K562 (cell line): ENCODE data around the gene SKIC8. TPM values are rescaled to one million over a fixed set of nuclear protein-coding genes. Genes with fewer than 3 reads are reported as not detected.

Source experiments
- DMBX1 ChIP-seq: fragments of 250-450 bp; sonication (Bioruptor Pico); IDR thresholded peaks from 2 replicates; pipeline ENCODE4 v1.8.0; 2022; ENCODE audit warnings: inconsistent platforms, mild to moderate bottlenecking, moderate library complexity, borderline replicate concordance
- EP300 ChIP-seq: IDR thresholded peaks from 2 replicates; pipeline ENCODE4 v1.6.1; 2012; ENCODE audit warnings: low read length, improper control_type of control experiment
- EZH2 ChIP-seq: IDR thresholded peaks from 2 replicates; pipeline ENCODE4 v1.6.1; 2012; ENCODE audit warnings: low read depth, mild to moderate bottlenecking, inconsistent platforms, low read length, borderline replicate concordance
- GTF2A2 ChIP-seq: IDR thresholded peaks from 2 replicates; pipeline ENCODE4 v1.6.1; 2016; ENCODE audit warnings: mild to moderate bottlenecking, missing genetic modification characterization, missing compliant biosample characterization
- HCFC1 ChIP-seq: IDR thresholded peaks from 2 replicates; pipeline ENCODE4 v1.6.1; 2012; ENCODE audit warnings: low read depth, low read length, improper control_type of control experiment
- KDM1A ChIP-seq, 2 experiments: fragments of 450-650 bp; IDR thresholded peaks; 2 replicates each; pipeline ENCODE4 v1.6.1; 2016; ENCODE audit warnings: mild to moderate bottlenecking in 2 of 2
- LCOR ChIP-seq: sonication (generic); formaldehyde crosslinking; IDR thresholded peaks from 2 replicates; pipeline ENCODE4 v1.8.0; 2022; ENCODE audit warnings: mild to moderate bottlenecking, missing genetic modification reagents
- PCBP1 ChIP-seq: fragments of 200-400 bp; formaldehyde crosslinking; IDR thresholded peaks from 2 replicates; pipeline ENCODE4 v1.6.1; 2018; ENCODE audit warnings: mild to moderate bottlenecking, low read depth, low read length; ENCODE audit not compliant: poor library complexity, severe bottlenecking
- PURB ChIP-seq: sonication (generic); formaldehyde crosslinking; IDR thresholded peaks from 2 replicates; pipeline ENCODE4 v1.9.0; 2021; ENCODE audit warnings: low read depth, mild to moderate bottlenecking, missing genetic modification reagents
- RNF2 ChIP-seq: sonication (generic); IDR thresholded peaks from 2 replicates; pipeline ENCODE4 v1.6.1; 2016
- SIX5 ChIP-seq, 2 experiments: IDR thresholded peaks; 2 replicates each; pipeline ENCODE4 v1.6.1; 2011; ENCODE audit warnings: low read length in 2 of 2, borderline replicate concordance in 1 of 2, low read depth in 1 of 2, mild to moderate bottlenecking in 1 of 2, moderate library complexity in 1 of 2; ENCODE audit not compliant: insufficient read depth in 1 of 2
- SMC3 ChIP-seq: conservative IDR thresholded peaks from 2 replicates; pipeline ENCODE4 v1.6.1; 2011; ENCODE audit warnings: low read depth, low read length, improper control_type of control experiment; ENCODE audit not compliant: insufficient read depth
- SOX6 ChIP-seq: fragments of 450-650 bp; IDR thresholded peaks from 2 replicates; pipeline ENCODE4 v1.6.1; 2014; ENCODE audit warnings: mild to moderate bottlenecking
- TOE1 ChIP-seq, 2 experiments: fragments of 450-650 bp in 1 of 2; sonication (generic) in 1 of 2; formaldehyde crosslinking in 1 of 2; IDR thresholded peaks; 2 replicates each; pipeline versions ENCODE4 v1.7.1 to v1.8.0; 2016 to 2022; ENCODE audit warnings: borderline replicate concordance in 2 of 2, mild to moderate bottlenecking in 2 of 2, antibody characterized with exemption in 1 of 2, inconsistent platforms in 1 of 2, low read depth in 1 of 2, missing genetic modification reagents in 1 of 2, moderate library complexity in 1 of 2
- XRCC3 ChIP-seq: fragments of 450-650 bp; IDR thresholded peaks from 2 replicates; pipeline ENCODE4 v1.6.1; 2017; ENCODE audit warnings: mild to moderate bottlenecking, moderate library complexity
- YY1 ChIP-seq, 3 experiments: IDR thresholded peaks; 2 replicates each; pipeline ENCODE4 v1.6.1; 2011; ENCODE audit warnings: low read length in 2 of 3, mild to moderate bottlenecking in 2 of 3, moderate library complexity in 2 of 3, borderline replicate concordance in 1 of 3, control low read depth in 1 of 3, low read depth in 1 of 3; ENCODE audit not compliant: insufficient read depth in 3 of 3, insufficient replicate concordance in 2 of 3, control insufficient read depth in 1 of 3, insufficient read length in 1 of 3; ENCODE audit errors: extremely low read depth in 1 of 3
- ZNF316 ChIP-seq: fragments of 450-650 bp; IDR thresholded peaks from 2 replicates; pipeline ENCODE4 v1.6.1; 2016
- ZNF583 ChIP-seq: fragments of 250-450 bp; sonication (Bioruptor Pico); IDR thresholded peaks from 2 replicates; pipeline ENCODE4 v1.4.0; 2020
- ZSCAN29 ChIP-seq: fragments of 450-650 bp; IDR thresholded peaks from 2 replicates; pipeline ENCODE4 v1.6.1; 2017
- polyA plus RNA-seq, 8 experiments: library from polyadenylated mRNA; depleted of rRNA in 4 of 8; stranded (reverse) in 5 of 8; unstranded in 3 of 8; fragments of >200 nt; fragmentation: Nextera tagmentation in 2 of 8; fragmentation: Illumina TruSeq in 1 of 8; extraction: Ambion mirVana in 2 of 8; extraction: Trizol in 1 of 8; gene quantifications; 2 replicates each; pipeline versions ENCODE4 v1.2.1 to v1.2.3, GENCODE V29; 2011 to 2014; ENCODE audit warnings: inconsistent platforms in 1 of 8, missing spikeins in 1 of 8
- total RNA-seq, 7 experiments: library from RNA; depleted of rRNA in 6 of 7; stranded (reverse); fragments of >200 nt in 6 of 7; fragmentation: Illumina TruSeq in 2 of 7; extraction: Trizol in 2 of 7; gene quantifications; 2 replicates each; pipeline versions ENCODE4 v1.2.1 to v1.2.3, GENCODE V29; 2011 to 2021; ENCODE audit warnings: low replicate concordance in 1 of 7
- TF ChIP-seq, protein P1 (sequence below): sonication (generic); formaldehyde crosslinking; IDR thresholded peaks from 2 replicates; pipeline ENCODE4 v1.8.0; 2022; ENCODE audit warnings: missing genetic modification reagents, mild to moderate bottlenecking, borderline replicate concordance
- TF ChIP-seq, protein P2 (sequence below), 2 experiments: fragments of 450-650 bp in 1 of 2; sonication (generic) in 1 of 2; formaldehyde crosslinking in 1 of 2; IDR thresholded peaks in 1 of 2; conservative IDR thresholded peaks in 1 of 2; 2 replicates each; pipeline versions ENCODE4 v1.6.1 to v1.8.1; 2016 to 2023; ENCODE audit warnings: mild to moderate bottlenecking in 2 of 2, moderate library complexity in 2 of 2, inconsistent platforms in 1 of 2, missing genetic modification reagents in 1 of 2

Gene SKIC8
- total and polyA plus RNA-seq, 9 of the 15 experiments (the other 6 are each of a cell fraction or from before 2014, with no cell fraction given): 79.5 to 389 (median 146) TPM

- no peak for TF ChIP-seq ZNF316
- no peak for TF ChIP-seq SMC3
- TF ChIP-seq HCFC1: peak; percentile 77
- no peak for TF ChIP-seq TOE1 (IDR thresholded peaks at IDR 0.05; ENCODE audit: borderline replicate concordance)
- no peak for TF ChIP-seq TOE1 (CRISPR knock-in tag; IDR thresholded peaks at IDR 0.05; ENCODE audit: borderline replicate concordance, low read depth)
- TF ChIP-seq SIX5 (IDR thresholded peaks at IDR 0.05; ENCODE audit: borderline replicate concordance in 1 of 2, insufficient read depth in 1 of 2, low read depth in 1 of 2, low read length in 2 of 2): no peak; a peak in 2 of 4 replicates
- TF ChIP-seq ZNF583 (CRISPR knock-in tag): no peak
- no peak for TF ChIP-seq PURB (CRISPR knock-in tag)
- no peak; the same call in 1 of the 2 replicates for TF ChIP-seq RNF2
- TF ChIP-seq, protein P1, sequence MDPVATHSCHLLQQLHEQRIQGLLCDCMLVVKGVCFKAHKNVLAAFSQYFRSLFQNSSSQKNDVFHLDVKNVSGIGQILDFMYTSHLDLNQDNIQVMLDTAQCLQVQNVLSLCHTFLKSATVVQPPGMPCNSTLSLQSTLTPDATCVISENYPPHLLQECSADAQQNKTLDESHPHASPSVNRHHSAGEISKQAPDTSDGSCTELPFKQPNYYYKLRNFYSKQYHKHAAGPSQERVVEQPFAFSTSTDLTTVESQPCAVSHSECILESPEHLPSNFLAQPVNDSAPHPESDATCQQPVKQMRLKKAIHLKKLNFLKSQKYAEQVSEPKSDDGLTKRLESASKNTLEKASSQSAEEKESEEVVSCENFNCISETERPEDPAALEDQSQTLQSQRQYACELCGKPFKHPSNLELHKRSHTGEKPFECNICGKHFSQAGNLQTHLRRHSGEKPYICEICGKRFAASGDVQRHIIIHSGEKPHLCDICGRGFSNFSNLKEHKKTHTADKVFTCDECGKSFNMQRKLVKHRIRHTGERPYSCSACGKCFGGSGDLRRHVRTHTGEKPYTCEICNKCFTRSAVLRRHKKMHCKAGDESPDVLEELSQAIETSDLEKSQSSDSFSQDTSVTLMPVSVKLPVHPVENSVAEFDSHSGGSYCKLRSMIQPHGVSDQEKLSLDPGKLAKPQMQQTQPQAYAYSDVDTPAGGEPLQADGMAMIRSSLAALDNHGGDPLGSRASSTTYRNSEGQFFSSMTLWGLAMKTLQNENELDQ (CRISPR knock-in tag): no peak
- TF ChIP-seq LCOR: peak; percentile 63; the same call in 1 of the 2 replicates
- TF ChIP-seq, protein P2, sequence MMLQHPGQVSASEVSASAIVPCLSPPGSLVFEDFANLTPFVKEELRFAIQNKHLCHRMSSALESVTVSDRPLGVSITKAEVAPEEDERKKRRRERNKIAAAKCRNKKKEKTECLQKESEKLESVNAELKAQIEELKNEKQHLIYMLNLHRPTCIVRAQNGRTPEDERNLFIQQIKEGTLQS (IDR thresholded peaks at IDR 0.05): no peak
- TF ChIP-seq, protein P2 (CRISPR knock-in tag; conservative IDR thresholded peaks at IDR 0.05): no peak
- TF ChIP-seq YY1 (IDR thresholded peaks at IDR 0.05; ENCODE audit: borderline replicate concordance in 1 of 3, control insufficient read depth in 1 of 3, extremely low read depth in 1 of 3, insufficient read depth in 3 of 3, insufficient read length in 1 of 3, insufficient replicate concordance in 2 of 3, low read depth in 1 of 3, low read length in 2 of 3): peak; percentile 50 to 92 (median 89)
- TF ChIP-seq ZSCAN29: peak; percentile 78; the same call in 1 of the 2 replicates
- TF ChIP-seq GTF2A2 (tag): no peak
- no peak for TF ChIP-seq SOX6
- no peak for TF ChIP-seq EZH2
- TF ChIP-seq XRCC3: no peak
- no peak for TF ChIP-seq PCBP1
- peak; percentile 25; the same call in 1 of the 2 replicates for TF ChIP-seq EP300
- no peak for TF ChIP-seq DMBX1 (CRISPR knock-in tag)
- TF ChIP-seq KDM1A (IDR thresholded peaks at IDR 0.05): no peak
Observed at GRCh38 chr15:78299101-78299930, at the start of gene SKIC8 (continued).
